Suprapubic skin (tissue), 4 donors: Measurements from ENCODE around the gene FLNA.

Experiments
- CTCF ChIP-seq, 2 donors: fragments of 200-600 bp in 1 of 2; fragments of 450-650 bp in 1 of 2; sonication (generic) in 1 of 2; IDR thresholded peaks; one replicate each; pipeline ENCODE4 v1.5.1; 2016 to 2019; ENCODE audit warnings: antibody characterized with exemption in 2 of 2, mild to moderate bottlenecking in 1 of 2, moderate library complexity in 1 of 2
- EP300 ChIP-seq: sonication (generic); formaldehyde crosslinking; IDR thresholded peaks from one replicate; pipeline ENCODE4 v1.6.1; 2017; ENCODE audit warnings: antibody characterized with exemption
- POLR2A ChIP-seq, 2 donors: fragments of 450-650 bp; IDR thresholded peaks; one replicate each; pipeline ENCODE4 v1.6.1; 2017; ENCODE audit warnings: antibody characterized with exemption in 2 of 2, mild to moderate bottlenecking in 2 of 2, moderate library complexity in 2 of 2
- POLR2AphosphoS5 ChIP-seq, 3 donors: sonication (generic); formaldehyde crosslinking; IDR thresholded peaks; one replicate each; pipeline ENCODE4 v1.6.1; 2017; ENCODE audit warnings: antibody characterized with exemption in 3 of 3

GRCh38 chrX:154352012-154352401 lies 22.4 kb downstream of the FLNA start:
- TF ChIP-seq POLR2A (IDR thresholded peaks at IDR 0.05) (no peak), CTCF (IDR thresholded peaks at IDR 0.05) (no peak), EP300 (no peak), POLR2AphosphoS5 (IDR thresholded peaks at IDR 0.05) (no peak)
